GM18951 (cell line): Measurements from ENCODE around the gene SHH.

Source experiments
- POLR2A ChIP-seq: IDR thresholded peaks from 4 replicates; pipeline ENCODE4 v1.6.1; 2011; ENCODE audit warnings: mild to moderate bottlenecking; ENCODE audit not compliant: insufficient read length, insufficient read depth; ENCODE audit errors: extremely low read depth
- in situ Hi-C: fragments of 300-500 bp; cut with MboI; formaldehyde crosslinking; loops from one replicate; pipeline ENCODE4 v1.12.0; 2022; ENCODE audit warnings: low sequenced_read_pairs, mixed read lengths, inconsistent platforms; ENCODE audit not compliant: unreplicated experiment

Gene SHH

GRCh38 chr7:155813125-155813524, 862 bp upstream of the SHH start:
- no peak for TF ChIP-seq POLR2A
- in situ Hi-C loops: loop anchor here (10.0 kb wide), 1 partner anchor 662 kb away; no protein-coding TSS in a partner anchor

- in situ Hi-C loops: loop anchor here (10.0 kb wide), 1 partner anchor 663 kb away; no protein-coding TSS in a partner anchor
- no peak for TF ChIP-seq POLR2A
Observed at GRCh38 chr7:155811560-155811894, 736 bp downstream of the SHH start.

- in situ Hi-C loops: loop anchor here (10.0 kb wide), 1 partner anchor 664 kb away; no protein-coding TSS in a partner anchor
- no peak for TF ChIP-seq POLR2A
Observed at GRCh38 chr7:155810770-155811559, 1.3 kb downstream of the SHH start.

- in situ Hi-C loops: loop anchor here (10.0 kb wide), 2 partner anchors 665 to 1005 kb away; no protein-coding TSS in a partner anchor
- no peak for TF ChIP-seq POLR2A
Observed at GRCh38 chr7:155809947-155810769, 2.1 kb downstream of the SHH start.

- TF ChIP-seq POLR2A: no peak
- in situ Hi-C loops: loop anchor here (10.0 kb wide), 1 partner anchor 1005 kb away; no protein-coding TSS in a partner anchor
Observed at GRCh38 chr7:155809332-155809946, 2.8 kb downstream of the SHH start.

GRCh38 chr7:155808549-155809331, 3.5 kb downstream of the SHH start:
- in situ Hi-C loops: loop anchor here (10.0 kb wide), 1 partner anchor 1006 kb away; no protein-coding TSS in a partner anchor

GRCh38 chr7:155807789-155808548, 4.3 kb downstream of the SHH start:
- no peak for TF ChIP-seq POLR2A
- in situ Hi-C loops: loop anchor here (10.0 kb wide), 1 partner anchor 1007 kb away; no protein-coding TSS in a partner anchor

More at GRCh38 chr7:155808549-155809331, 3.5 kb downstream of the SHH start:
- no peak for TF ChIP-seq POLR2A

GRCh38 chr7:155807065-155807671, 5.1 kb downstream of the SHH start:
- in situ Hi-C loops: loop anchor here (10.0 kb wide), 1 partner anchor 1008 kb away; no protein-coding TSS in a partner anchor
- no peak for TF ChIP-seq POLR2A

GRCh38 chr7:155806096-155806871, 6.0 kb downstream of the SHH start:
- no peak for TF ChIP-seq POLR2A
- in situ Hi-C loops: loop anchor here (10.0 kb wide), 1 partner anchor 1009 kb away; no protein-coding TSS in a partner anchor

- no peak for TF ChIP-seq POLR2A
- in situ Hi-C loops: loop anchor here (10.0 kb wide), 1 partner anchor 1009 kb away; no protein-coding TSS in a partner anchor
Observed at GRCh38 chr7:155805826-155806095, 6.5 kb downstream of the SHH start.

- TF ChIP-seq POLR2A: no peak
- in situ Hi-C loops: loop anchor here (10.0 kb wide), 1 partner anchor 1010 kb away; no protein-coding TSS in a partner anchor
Observed at GRCh38 chr7:155804897-155805825, 7.1 kb downstream of the SHH start.
